ENCODE results near the gene ISLR2. TPM values are rescaled to one million over a fixed set of nuclear protein-coding genes. Genes with fewer than 3 reads are reported as not detected.

ISLR2 gene
- total RNA-seq, 1 experiment from 2014 or later: 8.9 TPM

- ChIA-PET POLR2A (interaction anchor here (1.3 kb wide), 1 partner anchor 29 kb away, joined by 3 read pairs; the partner anchor contains the start of gene STRA6), CTCF (interaction anchor here (0.7 to 3.8 kb wide), 12 partner anchors 12 to 208 kb away, joined by 3 to 21 read pairs (median 5); no protein-coding TSS in a partner anchor)
- H3K27me3 Mint-ChIP-seq (ENCODE audit: low read depth): peaks cover 3% of the 10 kb centered on the region; the same call in 1 of the 2 replicates
- no peak for ATAC-seq
- no peak for TF ChIP-seq ZNF263 (CRISPR knock-in tag; IDR thresholded peaks at IDR 0.05; ENCODE audit: low read depth)
- 0 out of 2 replicates have a peak, but pooled peaks have one; percentile 20 for TF ChIP-seq FOXP1 (CRISPR knock-in tag; IDR thresholded peaks at IDR 0.05; ENCODE audit: borderline replicate concordance)
- no peak within 1 kb of the TSS for H3K4me3 Mint-ChIP-seq
- peak; percentile 19 for DNase-seq (ENCODE audit: low spot score)
- no peaks in the 10 kb centered on the region for H3K9me3 Mint-ChIP-seq
- no peak within 1 kb of the TSS for H3K27ac Mint-ChIP-seq
- H3K4me1 Mint-ChIP-seq: peaks cover 52% of the 10 kb centered on the region
- H3K36me3 Mint-ChIP-seq: no peaks in the 10 kb centered on the region
Measured at GRCh38 chr15:74173380-74174218, 43.2 kb downstream of the ISLR2 start, which contains the start of gene ISLR. Gene ISLR (plus strand): TSS chr15:74173710. CDS start chr15:74174859, 1,149 bp downstream.

GRCh38 chr15:74174219-74174957 is 44.0 kb downstream of the ISLR2 start:
- H3K36me3 Mint-ChIP-seq: no peaks in the 10 kb centered on the region
- ATAC-seq (no peak), DNase-seq (ENCODE audit: low spot score) (peak; percentile 17)
- H3K9me3 Mint-ChIP-seq: no peaks in the 10 kb centered on the region
- POLR2A ChIA-PET: interaction anchor here (1.2 to 1.3 kb wide), 2 partner anchors 25 to 28 kb away, joined by 3 read pairs; partner anchors contain the start of gene STRA6
- CTCF ChIA-PET: interaction anchor here (1.1 to 3.8 kb wide), 8 partner anchors 28 to 209 kb away, joined by 3 to 21 read pairs (median 5); partner anchors contain the start of gene STRA6
- H3K27ac Mint-ChIP-seq: no peak overlapping the region
- peaks cover 55% of the 10 kb centered on the region for H3K4me1 Mint-ChIP-seq
- TF ChIP-seq ZNF281 (CRISPR knock-in tag; IDR thresholded peaks at IDR 0.05) (no peak), SP1 (CRISPR knock-in tag; conservative IDR thresholded peaks at IDR 0.05) (0 out of 2 replicates have a peak, but pooled peaks have one; percentile 28)
- peaks cover 3% of the 10 kb centered on the region; the same call in 1 of the 2 replicates for H3K27me3 Mint-ChIP-seq (ENCODE audit: low read depth)
- H3K4me3 Mint-ChIP-seq: no peak overlapping the region

GRCh38 chr15:74174958-74175253 is 44.5 kb downstream of the ISLR2 start:
- Mint-ChIP-seq H3K4me1 (peaks cover 55% of the 10 kb centered on the region), H3K27ac (no peak overlapping the region), H3K4me3 (no peak overlapping the region), H3K27me3 (ENCODE audit: low read depth) (peaks cover 3% of the 10 kb centered on the region; the same call in 1 of the 2 replicates), H3K9me3 (no peaks in the 10 kb centered on the region), H3K36me3 (no peaks in the 10 kb centered on the region)
- POLR2A ChIA-PET: interaction anchor here (1.2 kb wide), 1 partner anchor 24 kb away, joined by 3 read pairs; no protein-coding TSS in a partner anchor
- DNase-seq (ENCODE audit: low spot score): peak; percentile 8
- TF ChIP-seq TP53 (CRISPR knock-in tag; IDR thresholded peaks at IDR 0.05) (no peak), TCF7 (CRISPR knock-in tag; IDR thresholded peaks at IDR 0.05; ENCODE audit: low read depth) (no peak), NR1H2 (CRISPR knock-in tag; IDR thresholded peaks at IDR 0.05) (no peak)
- CTCF ChIA-PET: interaction anchor here (0.7 to 3.8 kb wide), 7 partner anchors 28 to 209 kb away, joined by 3 to 21 read pairs (median 5); partner anchors contain the start of gene STRA6
- no peak for ATAC-seq

GRCh38 chr15:74175271-74176191 is 45.1 kb downstream of the ISLR2 start:
- Mint-ChIP-seq H3K4me3 (no peak overlapping the region), H3K9me3 (no peaks in the 10 kb centered on the region), H3K36me3 (peaks cover 3% of the 10 kb centered on the region; the same call in 1 of the 2 replicates), H3K27me3 (ENCODE audit: low read depth) (peaks cover 3% of the 10 kb centered on the region; the same call in 1 of the 2 replicates), H3K4me1 (peaks cover 55% of the 10 kb centered on the region), H3K27ac (peak overlapping the region; percentile 52; the same call in 1 of the 2 replicates)
- DNase-seq (ENCODE audit: low spot score) (peak; percentile 11), ATAC-seq (no peak)
- ChIA-PET POLR2A (interaction anchor here (1.1 to 1.2 kb wide), 2 partner anchors 23 to 43 kb away, joined by 3 read pairs; no protein-coding TSS in a partner anchor), CTCF (interaction anchor here (0.7 to 3.8 kb wide), 12 partner anchors 27 to 210 kb away, joined by 3 to 21 read pairs (median 5); partner anchors contain the start of gene STRA6)
- TF ChIP-seq MLX (CRISPR knock-in tag; IDR thresholded peaks at IDR 0.05) (no peak), NR3C1 (CRISPR knock-in tag; conservative IDR thresholded peaks at IDR 0.05; ENCODE audit: low read depth) (no peak), ZNF396 (CRISPR knock-in tag; IDR thresholded peaks at IDR 0.05; ENCODE audit: borderline replicate concordance) (no peak), ZNF138 (CRISPR knock-in tag; conservative IDR thresholded peaks at IDR 0.05) (no peak), NFYB (CRISPR knock-in tag; conservative IDR thresholded peaks at IDR 0.05; ENCODE audit: low read depth) (no peak), ZNF512 (CRISPR knock-in tag; IDR thresholded peaks at IDR 0.05; ENCODE audit: borderline replicate concordance) (no peak), MAX (CRISPR knock-in tag; IDR thresholded peaks at IDR 0.05) (no peak), TEAD4 (CRISPR knock-in tag; IDR thresholded peaks at IDR 0.05) (no peak)

Data from WTC11 (cell line).